HepG2 (cell line): ENCODE data around the gene FUCA1. TPM values are rescaled to one million over a fixed set of nuclear protein-coding genes. Genes with fewer than 3 reads are reported as not detected.

Experiments used
- ATAC-seq: fragments of 200-7000 bp; cut with Tn5 transposase; 3 replicates; pipeline ENCODE4 v1.9.1; 2020; ENCODE audit warnings: mild to moderate bottlenecking, moderate library complexity
- BruUV-seq: library from RNA; stranded (reverse); fragments of 400-500 nt; replicated peaks from 2 replicates; lab custom pipeline; 2021; lab: Mats Ljungman, UMichigan
- CTCF ChIA-PET: fragments of 300-600 bp; formaldehyde crosslinking; extraction: SDS; loops from one replicate; lab custom pipeline; 2021; ENCODE audit warnings: low total read pairs, inconsistent platforms, low intra/inter-chr PET ratio; lab: Yijun Ruan, JAX
- POLR2A ChIA-PET: fragments of 350-600 bp; sonication (Branson Sonifier 250); formaldehyde crosslinking; loops from one replicate; lab custom pipeline; 2020; ENCODE audit warnings: antibody characterized with exemption, inconsistent platforms; lab: Yijun Ruan, JAX
- DNase-seq: peaks from one replicate; pipeline ENCODE4 v3.0.0-alpha.2; 2015; ENCODE audit warnings: low spot score
- FAIRE-seq: peaks from 3 replicates; lab custom pipeline; 2011; peaks lifted over from hg19 to GRCh38; lab: Jason Lieb, UNC
- H2AFZ ChIP-seq: one replicate; pipeline ENCODE4 v1.6.1; 2011; ENCODE audit warnings: low read length, inconsistent platforms
- H3K27ac ChIP-seq: fragments of 300-600 bp; 3 replicates; pipeline ENCODE4 v1.8.0; 2011; ENCODE audit warnings: mixed run types, mild to moderate bottlenecking, mixed read lengths, low read length, inconsistent platforms; ENCODE audit not compliant: insufficient read depth; ENCODE audit errors: extremely low read length
- H3K27me3 ChIP-seq, 2 experiments: fragments of 200-600 bp in 1 of 2; 2 replicates in 1 of 2; 3 replicates in 1 of 2; pipeline versions ENCODE4 v1.6.0 to v1.8.0; 2011; ENCODE audit warnings: low read length in 2 of 2, mild to moderate bottlenecking in 2 of 2, moderate library complexity in 2 of 2, inconsistent platforms in 1 of 2; ENCODE audit not compliant: insufficient read depth in 2 of 2, control insufficient read depth in 1 of 2
- H3K36me3 ChIP-seq, 2 experiments: fragments of 200-600 bp in 1 of 2; replicated peaks in 1 of 2; 2 replicates in 1 of 2; 3 replicates in 1 of 2; pipeline versions ENCODE4 v1.5.1 to v1.8.0; 2011; ENCODE audit warnings: low read length in 2 of 2, inconsistent platforms in 1 of 2; ENCODE audit not compliant: insufficient read depth in 2 of 2, control insufficient read depth in 1 of 2
- H3K4me1 ChIP-seq: 2 replicates; pipeline ENCODE4 v1.5.1; 2012; ENCODE audit warnings: low read length, inconsistent platforms; ENCODE audit not compliant: insufficient read depth
- H3K4me2 ChIP-seq: 2 replicates; pipeline ENCODE4 v1.6.0; 2011; ENCODE audit warnings: low read depth, low read length, inconsistent platforms
- H3K4me3 ChIP-seq, 3 experiments: fragments of 200-600 bp in 1 of 3; sonication (generic), shearing (Covaris generic) in 1 of 3; replicated peaks in 1 of 3; 2 replicates each; pipeline ENCODE4 v1.5.1; 2011 to 2016; ENCODE audit warnings: low read length in 3 of 3, inconsistent platforms in 2 of 3, low read depth in 2 of 3, mild to moderate bottlenecking in 2 of 3, control low read depth in 1 of 3, mixed read lengths in 1 of 3; ENCODE audit not compliant: insufficient read depth in 1 of 3
- H3K79me2 ChIP-seq: one replicate; pipeline ENCODE4 v1.6.1; 2011; ENCODE audit warnings: low read length, inconsistent platforms; ENCODE audit not compliant: insufficient read depth
- H3K9ac ChIP-seq: 2 replicates; pipeline ENCODE4 v1.6.0; 2011; ENCODE audit warnings: mild to moderate bottlenecking, low read depth, low read length, inconsistent platforms; ENCODE audit not compliant: insufficient read depth
- H3K9me3 ChIP-seq: 2 replicates; pipeline ENCODE4 v1.5.1; 2012; ENCODE audit warnings: mild to moderate bottlenecking, low read length
- H4K20me1 ChIP-seq: 2 replicates; pipeline ENCODE4 v1.6.0; 2011; ENCODE audit warnings: inconsistent platforms, mild to moderate bottlenecking, low read length, moderate library complexity; ENCODE audit not compliant: insufficient read depth
- AGO2 ChIP-seq: fragments of 200-400 bp; formaldehyde crosslinking; optimal IDR thresholded peaks from 2 replicates; pipeline ENCODE3; 2017; ENCODE audit warnings: mild to moderate bottlenecking, low read depth, low read length, moderate library complexity
- GTF2F1 ChIP-seq: fragments of 150-350 bp; IDR thresholded peaks from 2 replicates; pipeline ENCODE4 v1.6.1; 2014; ENCODE audit warnings: low read length
- HNRNPL ChIP-seq: fragments of 200-400 bp; formaldehyde crosslinking; IDR thresholded peaks from 2 replicates; pipeline ENCODE4 v1.6.1; 2017; ENCODE audit warnings: mild to moderate bottlenecking, low read depth, low read length
- RERE ChIP-seq: IDR thresholded peaks from 2 replicates; pipeline ENCODE4 v1.6.1; 2016; ENCODE audit warnings: low read depth, missing genetic modification reagents, missing compliant biosample characterization
- TCF12 ChIP-seq, 2 experiments: fragments of 450-650 bp in 1 of 2; sonication (generic) in 1 of 2; formaldehyde crosslinking in 1 of 2; IDR thresholded peaks; 2 replicates each; pipeline versions ENCODE4 v1.6.1 to v1.8.0; 2017 to 2022; ENCODE audit warnings: antibody characterized with exemption in 1 of 2, mild to moderate bottlenecking in 1 of 2, missing genetic modification reagents in 1 of 2, moderate library complexity in 1 of 2
- ZEB1 ChIP-seq: IDR thresholded peaks from 2 replicates; pipeline ENCODE4 v1.6.1; 2012; ENCODE audit warnings: mild to moderate bottlenecking, low read depth, inconsistent platforms; ENCODE audit not compliant: insufficient replicate concordance
- ZNF263 ChIP-seq: sonication (generic); formaldehyde crosslinking; IDR thresholded peaks from 2 replicates; pipeline ENCODE4 v1.4.0; 2020; ENCODE audit warnings: missing genetic modification reagents
- ZNF441 ChIP-seq: sonication (generic); formaldehyde crosslinking; IDR thresholded peaks from 2 replicates; pipeline ENCODE4 v1.7.0; 2021; ENCODE audit warnings: missing genetic modification reagents, borderline replicate concordance
- WGBS: methylation state at CpG from one replicate; pipeline ENCODE4 v1.1.6; 2017; ENCODE audit warnings: low lambda C conversion rate; 5-methylcytosine and 5-hydroxymethylcytosine counted together
- in situ Hi-C: cut with HindIII; loops from 2 replicates; pipeline ENCODE4 v1.10.0; 2017; ENCODE audit warnings: low pct_unique_long_range_greater_than_20kb; ENCODE audit not compliant: extremely low pct_ligation_motif_present
- intact Hi-C: fragments of 100-400 bp; cut with micrococcal nuclease; formaldehyde crosslinking; loops from one replicate; pipeline ENCODE4 v1.10.0; 2022; ENCODE audit not compliant: unreplicated experiment
- polyA plus RNA-seq, 8 experiments: library from polyadenylated mRNA; depleted of rRNA in 3 of 8; stranded (reverse) in 7 of 8; unstranded in 1 of 8; fragments of >200 nt; fragmentation: Illumina TruSeq in 4 of 8; extraction: Trizol in 4 of 8; gene quantifications; 2 replicates each; pipeline versions ENCODE4 v1.2.1 to v1.2.3, GENCODE V29; 2011 to 2016; ENCODE audit warnings: low read depth in 4 of 8, missing spikeins in 1 of 8, mixed read lengths in 1 of 8; ENCODE audit not compliant: insufficient read depth in 1 of 8
- total RNA-seq, 5 experiments: library from RNA; depleted of rRNA; stranded (reverse); fragments of >200 nt; fragmentation: Illumina TruSeq; extraction: Trizol; gene quantifications; 2 replicates each; pipeline ENCODE4 v1.2.3, GENCODE V29; 2016; ENCODE audit warnings: low read depth in 1 of 5
- TF ChIP-seq, protein P1 (sequence below): sonication (generic); formaldehyde crosslinking; IDR thresholded peaks from 2 replicates; pipeline ENCODE4 v1.5.1; 2020; ENCODE audit warnings: missing genetic modification reagents, mild to moderate bottlenecking, borderline replicate concordance

Gene FUCA1
- total and polyA plus RNA-seq, 2 of the 13 experiments (the other 11 are each of a cell fraction or from before 2014, with no cell fraction given) = 32.7 to 33.6 TPM

DNA sequence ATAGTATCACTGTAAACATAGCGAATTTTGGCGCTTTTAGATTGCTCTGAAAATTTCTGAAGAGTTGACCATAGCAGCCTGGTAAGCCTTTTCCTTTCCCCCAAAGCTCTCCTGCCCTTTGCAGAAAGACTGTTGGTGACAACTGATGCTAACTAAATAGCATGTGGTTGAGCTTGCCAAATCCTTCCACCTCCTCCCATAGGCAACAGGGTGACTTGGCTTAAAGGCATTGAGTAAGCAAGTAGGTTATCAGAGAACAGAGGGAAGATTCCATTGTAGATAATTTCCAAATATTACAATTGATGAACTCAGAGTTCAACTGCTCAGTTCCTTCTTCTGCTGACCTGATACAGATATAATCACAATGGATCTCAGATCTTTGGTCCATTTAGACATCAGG lies 22.9 kb downstream of the FUCA1 start:
- WGBS = 97% methylated on average over 2 of the region's 2 CpGs
- FAIRE-seq (no peak), DNase-seq (no peak), ATAC-seq (no peak)
- in situ Hi-C loops = no loop called here
- no peaks in the 10 kb centered on the region for H3K79me2 ChIP-seq
- no peaks in the 10 kb centered on the region for H3K27me3 ChIP-seq
- TF ChIP-seq ZNF441 (CRISPR knock-in tag) = no peak
- TF ChIP-seq, protein P1, sequence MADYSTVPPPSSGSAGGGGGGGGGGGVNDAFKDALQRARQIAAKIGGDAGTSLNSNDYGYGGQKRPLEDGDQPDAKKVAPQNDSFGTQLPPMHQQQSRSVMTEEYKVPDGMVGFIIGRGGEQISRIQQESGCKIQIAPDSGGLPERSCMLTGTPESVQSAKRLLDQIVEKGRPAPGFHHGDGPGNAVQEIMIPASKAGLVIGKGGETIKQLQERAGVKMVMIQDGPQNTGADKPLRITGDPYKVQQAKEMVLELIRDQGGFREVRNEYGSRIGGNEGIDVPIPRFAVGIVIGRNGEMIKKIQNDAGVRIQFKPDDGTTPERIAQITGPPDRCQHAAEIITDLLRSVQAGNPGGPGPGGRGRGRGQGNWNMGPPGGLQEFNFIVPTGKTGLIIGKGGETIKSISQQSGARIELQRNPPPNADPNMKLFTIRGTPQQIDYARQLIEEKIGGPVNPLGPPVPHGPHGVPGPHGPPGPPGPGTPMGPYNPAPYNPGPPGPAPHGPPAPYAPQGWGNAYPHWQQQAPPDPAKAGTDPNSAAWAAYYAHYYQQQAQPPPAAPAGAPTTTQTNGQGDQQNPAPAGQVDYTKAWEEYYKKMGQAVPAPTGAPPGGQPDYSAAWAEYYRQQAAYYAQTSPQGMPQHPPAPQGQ (CRISPR knock-in tag) = no peak
- TF ChIP-seq ZNF263 = no peak
- no peak for TF ChIP-seq GTF2F1
- no peak for TF ChIP-seq HNRNPL
- TF ChIP-seq RERE (CRISPR knock-in tag) = no peak
- no peak for TF ChIP-seq AGO2
- no peak for TF ChIP-seq ZEB1
- no peak for TF ChIP-seq TCF12 (IDR thresholded peaks at IDR 0.05)
- no peak for TF ChIP-seq TCF12 (CRISPR knock-in tag; IDR thresholded peaks at IDR 0.05)
- H3K9ac ChIP-seq = no peak overlapping the region
- no peaks in the 10 kb centered on the region for H4K20me1 ChIP-seq
- H2AFZ ChIP-seq = no peak overlapping the region
- ChIA-PET CTCF (no interaction called here), POLR2A (no interaction called here)
- H3K9me3 ChIP-seq = no peaks in the 10 kb centered on the region
- no peak overlapping the region for H3K4me2 ChIP-seq
- no peak overlapping the region for H3K4me3 ChIP-seq
- H3K27ac ChIP-seq = no peak overlapping the region
- H3K36me3 ChIP-seq = peaks cover 0 to 4% of the 10 kb centered on the region in 2 experiments; a peak in 4 of 5 replicates
- peaks cover 11% of the 10 kb centered on the region for H3K4me1 ChIP-seq
- intact Hi-C loops = no loop called here
- no TSS peak for BruUV-seq
